H1 (cell line): Measurements from ENCODE around the gene CUL2. TPM values are rescaled to one million over a fixed set of nuclear protein-coding genes. Genes with fewer than 3 reads are reported as not detected.

Experiments used
- CTCF ChIA-PET: fragments of 300-600 bp; sonication (Branson Sonifier 250); formaldehyde crosslinking; loops from one replicate; lab custom pipeline; 2021; ENCODE audit not compliant: partially characterized antibody; lab: Charles Lee
- POLR2A ChIA-PET: fragments of 300-600 bp; sonication (Branson Sonifier 250); formaldehyde crosslinking; loops from one replicate; lab custom pipeline; 2021; ENCODE audit warnings: inconsistent platforms; ENCODE audit not compliant: partially characterized antibody; lab: Charles Lee
- DNase-seq, 2 experiments: peaks; one replicate each; pipeline versions ENCODE4 v3.0.0 to v3.0.0-alpha.2; 2010 to 2022; ENCODE audit warnings: low spot score in 2 of 2, low read depth in 1 of 2, mixed read lengths in 1 of 2
- FAIRE-seq: peaks from 2 replicates; lab custom pipeline; 2011; peaks lifted over from hg19 to GRCh38; lab: Jason Lieb, UNC
- H2AFZ ChIP-seq: 2 replicates; pipeline ENCODE4 v1.8.1; 2012; ENCODE audit warnings: low read length, inconsistent platforms
- H2AK5ac ChIP-seq: 2 replicates; pipeline ENCODE4 v1.6.1; 2013; ENCODE audit warnings: low read depth, low read length
- H2BK120ac ChIP-seq: replicated peaks from 2 replicates; pipeline ENCODE3; 2013; ENCODE audit warnings: low read depth, low read length, inconsistent platforms
- H2BK12ac ChIP-seq: 2 replicates; pipeline ENCODE4 v1.6.1; 2013; ENCODE audit warnings: low read depth, low read length
- H2BK15ac ChIP-seq: 2 replicates; pipeline ENCODE4 v1.6.1; 2013; ENCODE audit warnings: low read length
- H2BK20ac ChIP-seq: 2 replicates; pipeline ENCODE4 v1.6.1; 2013; ENCODE audit warnings: low read length
- H2BK5ac ChIP-seq: 2 replicates; pipeline ENCODE4 v1.6.1; 2013; ENCODE audit warnings: low read depth, low read length
- H3K14ac ChIP-seq: 2 replicates; pipeline ENCODE4 v1.6.1; 2013; ENCODE audit warnings: inconsistent platforms; ENCODE audit not compliant: insufficient read length
- H3K18ac ChIP-seq: 2 replicates; pipeline ENCODE4 v1.6.1; 2013; ENCODE audit warnings: low read length; ENCODE audit errors: extremely low read depth
- H3K23ac ChIP-seq: 2 replicates; pipeline ENCODE4 v1.6.1; 2013; ENCODE audit warnings: inconsistent platforms; ENCODE audit not compliant: insufficient read length
- H3K23me2 ChIP-seq: 2 replicates; pipeline ENCODE4 v1.6.1; 2013; ENCODE audit warnings: low read depth, low read length
- H3K27ac ChIP-seq: 2 replicates; pipeline ENCODE4 v1.6.1; 2011; ENCODE audit warnings: low read depth, low read length, inconsistent platforms
- H3K27me3 ChIP-seq, 4 experiments: replicated peaks in 1 of 4; 1 replicate in 1 of 4; 2 replicates in 3 of 4; pipeline versions ENCODE4 v1.6.1 to v1.8.1; 2011 to 2013; ENCODE audit warnings: low read length in 3 of 4, mild to moderate bottlenecking in 3 of 4, inconsistent platforms in 2 of 4, mixed read lengths in 2 of 4, moderate library complexity in 1 of 4; ENCODE audit not compliant: control insufficient read depth in 3 of 4, insufficient read depth in 3 of 4; ENCODE audit errors: extremely low read depth in 1 of 4
- H3K36me3 ChIP-seq, 4 experiments: 2 replicates each; pipeline versions ENCODE4 v1.6.1 to v1.8.1; 2011 to 2013; ENCODE audit warnings: mild to moderate bottlenecking in 4 of 4, low read length in 3 of 4, moderate library complexity in 2 of 4, control low read depth in 1 of 4, inconsistent platforms in 1 of 4; ENCODE audit not compliant: insufficient read depth in 4 of 4, control insufficient read depth in 2 of 4
- H3K4ac ChIP-seq: replicated peaks from 2 replicates; pipeline ENCODE3; 2013; ENCODE audit warnings: low read length, low read depth, mixed read lengths, inconsistent platforms; ENCODE audit not compliant: insufficient read length
- H3K4me1 ChIP-seq, 4 experiments: replicated peaks in 1 of 4; 1 replicate in 1 of 4; 2 replicates in 3 of 4; pipeline versions ENCODE4 v1.6.1 to v1.8.1; 2011 to 2013; ENCODE audit warnings: low read length in 3 of 4, inconsistent platforms in 2 of 4, mixed read lengths in 1 of 4; ENCODE audit not compliant: insufficient read depth in 4 of 4, control insufficient read depth in 3 of 4
- H3K4me2 ChIP-seq, 2 experiments: 2 replicates each; pipeline versions ENCODE4 v1.6.1 to v1.8.1; 2011 to 2013; ENCODE audit warnings: low read depth in 2 of 2, low read length in 2 of 2, control low read depth in 1 of 2, inconsistent platforms in 1 of 2, mild to moderate bottlenecking in 1 of 2; ENCODE audit not compliant: insufficient read depth in 1 of 2
- H3K4me3 ChIP-seq, 4 experiments: fragments of 200-600, 300-600 bp in 1 of 4; sonication (generic), shearing (Covaris generic), sonication (Bioruptor Twin) in 1 of 4; 2 replicates each; pipeline versions ENCODE4 v1.5.1 to v1.8.1; 2011 to 2016; ENCODE audit warnings: low read length in 4 of 4, low read depth in 3 of 4, control low read depth in 2 of 4, inconsistent platforms in 2 of 4, mild to moderate bottlenecking in 2 of 4, mixed read lengths in 1 of 4, moderate library complexity in 1 of 4; ENCODE audit not compliant: insufficient read depth in 2 of 4; ENCODE audit errors: extremely low read depth in 1 of 4
- H3K56ac ChIP-seq: replicated peaks from 2 replicates; pipeline ENCODE3; 2013; ENCODE audit warnings: low read depth, mild to moderate bottlenecking, mixed read lengths, low read length, inconsistent platforms; ENCODE audit not compliant: insufficient read length
- H3K79me1 ChIP-seq: 2 replicates; pipeline ENCODE4 v1.6.1; 2013; ENCODE audit warnings: low read depth, low read length, control low read depth
- H3K79me2 ChIP-seq, 2 experiments: 2 replicates each; pipeline versions ENCODE4 v1.6.1 to v1.8.1; 2012 to 2013; ENCODE audit warnings: low read length in 2 of 2, mild to moderate bottlenecking in 2 of 2, inconsistent platforms in 1 of 2; ENCODE audit not compliant: insufficient read depth in 2 of 2, control insufficient read depth in 1 of 2
- H3K9ac ChIP-seq, 4 experiments: replicated peaks in 1 of 4; 1 replicate in 1 of 4; 2 replicates in 3 of 4; pipeline versions ENCODE4 v1.6.1 to v1.8.1; 2011 to 2013; ENCODE audit warnings: low read depth in 3 of 4, low read length in 3 of 4, control low read depth in 2 of 4, mild to moderate bottlenecking in 2 of 4, moderate library complexity in 2 of 4, inconsistent platforms in 1 of 4; ENCODE audit errors: extremely low read depth in 1 of 4
- H3K9me3 ChIP-seq, 2 experiments: 2 replicates each; pipeline versions ENCODE4 v1.6.1 to v1.8.1; 2012 to 2013; ENCODE audit warnings: mild to moderate bottlenecking in 2 of 2, moderate library complexity in 2 of 2, control low read depth in 1 of 2, inconsistent platforms in 1 of 2, low read depth in 1 of 2, low read length in 1 of 2, mixed read lengths in 1 of 2; ENCODE audit not compliant: insufficient read depth in 2 of 2
- H4K20me1 ChIP-seq, 2 experiments: replicated peaks in 1 of 2; 2 replicates each; pipeline versions ENCODE3 to v1.8.1; 2011 to 2013; ENCODE audit warnings: inconsistent platforms in 2 of 2, low read length in 2 of 2, mild to moderate bottlenecking in 1 of 2; ENCODE audit not compliant: insufficient read depth in 2 of 2, control insufficient read depth in 1 of 2
- H4K5ac ChIP-seq: 2 replicates; pipeline ENCODE4 v1.6.1; 2013; ENCODE audit warnings: low read length, low read depth, mixed read lengths, inconsistent platforms; ENCODE audit not compliant: insufficient read length
- H4K8ac ChIP-seq: 2 replicates; pipeline ENCODE4 v1.8.0; 2013; ENCODE audit warnings: mild to moderate bottlenecking, moderate library complexity, low read length, inconsistent platforms; ENCODE audit not compliant: insufficient read depth; ENCODE audit errors: extremely low read depth
- H4K91ac ChIP-seq: replicated peaks from 2 replicates; pipeline ENCODE3; 2013; ENCODE audit warnings: low read length, mixed read lengths, inconsistent platforms; ENCODE audit not compliant: insufficient read length
- CEBPB ChIP-seq: IDR thresholded peaks from 2 replicates; pipeline ENCODE4 v1.6.1; 2012; ENCODE audit warnings: low read depth, low read length
- CHD2 ChIP-seq: IDR thresholded peaks from 2 replicates; pipeline ENCODE4 v1.6.1; 2012; ENCODE audit warnings: low read length, improper control_type of control experiment
- CTBP2 ChIP-seq: IDR thresholded peaks from 2 replicates; pipeline ENCODE4 v1.7.0; 2011; ENCODE audit warnings: borderline replicate concordance, mild to moderate bottlenecking, moderate library complexity, mixed read lengths, low read length; ENCODE audit not compliant: insufficient read depth, insufficient read length
- EZH2 ChIP-seq: fragments of 200-600 bp; sonication (generic); IDR thresholded peaks from 2 replicates; pipeline ENCODE4 v1.7.1; 2012; ENCODE audit warnings: low read depth, mild to moderate bottlenecking, moderate library complexity, low read length, inconsistent platforms; ENCODE audit not compliant: severe bottlenecking
- GTF2F1 ChIP-seq: IDR thresholded peaks from 2 replicates; pipeline ENCODE4 v1.6.1; 2012; ENCODE audit warnings: low read depth, low read length, improper control_type of control experiment, borderline replicate concordance
- JUND ChIP-seq: IDR thresholded peaks from 2 replicates; pipeline ENCODE4 v1.6.1; 2011; ENCODE audit warnings: mild to moderate bottlenecking, improper control_type of control experiment, low read length
- RAD21 ChIP-seq, 2 experiments: IDR thresholded peaks in 1 of 2; conservative IDR thresholded peaks in 1 of 2; 2 replicates each; pipeline ENCODE4 v1.6.1; 2011; ENCODE audit warnings: low read depth in 2 of 2, low read length in 2 of 2, improper control_type of control experiment in 1 of 2, inconsistent platforms in 1 of 2, mild to moderate bottlenecking in 1 of 2, moderate library complexity in 1 of 2
- RNF2 ChIP-seq: fragments of 200-900, 300-1000 bp; sonication (generic); IDR thresholded peaks from 2 replicates; pipeline ENCODE4 v1.7.1; 2016; ENCODE audit warnings: borderline replicate concordance, low read depth, mild to moderate bottlenecking, antibody characterized with exemption, low read length; ENCODE audit not compliant: poor library complexity, severe bottlenecking; ENCODE audit errors: missing control alignments
- SIX5 ChIP-seq: IDR thresholded peaks from 2 replicates; pipeline ENCODE4 v1.6.1; 2011; ENCODE audit warnings: mild to moderate bottlenecking, low read depth, low read length
- SP1 ChIP-seq: IDR thresholded peaks from 2 replicates; pipeline ENCODE4 v1.6.1; 2011; ENCODE audit warnings: low read depth, low read length
- ZNF274 ChIP-seq: IDR thresholded peaks from 2 replicates; pipeline ENCODE4 v1.7.0; 2012; ENCODE audit warnings: low read length, borderline replicate concordance; ENCODE audit errors: extremely low read depth
- WGBS, 2 experiments: shearing (Covaris generic) in 1 of 2; methylation state at CpG; one replicate each; pipeline versions ENCODE4 v1.1.6 to v1.1.7; 2013 to 2015; ENCODE audit warnings: low lambda C conversion rate in 2 of 2, mixed read lengths in 2 of 2, inconsistent platforms in 1 of 2, low coverage in 1 of 2, missing lambda C conversion rate in 1 of 2; ENCODE audit not compliant: insufficient replicate concordance in 2 of 2, insufficient coverage in 1 of 2, insufficient read length in 1 of 2; ENCODE audit errors: extremely low coverage in 1 of 2, missing lambda C conversion rate in 1 of 2; 5-methylcytosine and 5-hydroxymethylcytosine counted together
- polyA plus RNA-seq, 7 experiments: library from polyadenylated mRNA; depleted of rRNA in 3 of 7; stranded (reverse) in 5 of 7; unstranded in 2 of 7; fragments of >200 nt in 5 of 7; fragments of 200-250 nt in 2 of 7; gene quantifications; 1 replicate in 5 of 7; 2 replicates in 1 of 7; 4 replicates in 1 of 7; pipeline versions ENCODE4 v1.2.1 to v1.2.3, GENCODE V29; 2011 to 2013; ENCODE audit warnings: missing spikeins in 2 of 7, mixed read lengths in 2 of 7
- total RNA-seq: library from RNA; stranded (reverse); fragmentation: NEBNext Ultra II Directional; extraction: Animal tissue kit (Norgen Biotek cat#: 25700); gene quantifications from 2 replicates; pipeline ENCODE4 v1.2.1, GENCODE V29; 2021
- TF ChIP-seq, protein P1 (sequence below): IDR thresholded peaks from 2 replicates; pipeline ENCODE4 v1.6.1; 2012; ENCODE audit warnings: low read length, inconsistent platforms

The CUL2 gene
- total and polyA plus RNA-seq, 2 of the 8 experiments (the other 6 are each of a cell fraction or from before 2014, with no cell fraction given) = 10.2 to 43.1 TPM

DNA sequence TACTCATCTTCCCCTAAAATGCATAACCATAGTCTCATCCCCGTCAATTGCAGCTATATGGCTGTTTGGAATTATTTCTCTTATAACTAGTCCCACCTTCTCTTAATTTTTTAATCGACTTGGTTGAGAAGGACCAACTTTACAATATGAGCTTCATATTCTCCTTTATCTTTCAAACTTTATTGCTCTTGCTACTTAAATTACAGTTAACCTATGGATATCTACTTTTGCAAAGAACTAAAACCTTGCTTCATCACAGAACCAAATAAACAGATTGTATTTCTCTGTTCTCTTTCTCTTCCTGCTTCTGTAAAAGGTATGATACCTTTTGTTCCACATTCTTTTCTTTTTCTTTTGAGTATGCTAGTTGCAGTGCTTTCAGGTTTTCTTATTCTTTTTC is 42.6 kb upstream of the CUL2 start:
- Histone ChIP-seq H3K4me2 (no peak overlapping the region), H3K27me3 (no peaks in the 10 kb centered on the region; a peak in 1 of 7 replicates), H2BK15ac (no peak overlapping the region), H3K4me1 (peaks cover 0 to 3% (median 1%) of the 10 kb centered on the region in 4 experiments; a peak in 2 of 7 replicates), H3K36me3 (no peaks in the 10 kb centered on the region), H3K79me1 (peaks cover 2% of the 10 kb centered on the region; the same call in 1 of the 2 replicates), H3K23me2 (peaks cover 2% of the 10 kb centered on the region; the same call in 1 of the 2 replicates), H3K4ac (no peak overlapping the region), H4K20me1 (no peaks in the 10 kb centered on the region), H2BK12ac (no peak overlapping the region), H3K9me3 (no peaks in the 10 kb centered on the region; a peak in 1 of 4 replicates), H2BK5ac (no peak overlapping the region), H3K4me3 (no peak overlapping the region), H2AK5ac (no peak overlapping the region), H3K23ac (no peak overlapping the region), H4K8ac (no peak overlapping the region), H2AFZ (no peak overlapping the region), H3K18ac (no peak overlapping the region), H2BK20ac (no peak overlapping the region), H2BK120ac (no peak overlapping the region), H3K27ac (no peak overlapping the region), H4K5ac (no peak overlapping the region), H3K14ac (no peak overlapping the region), H3K9ac (no peak overlapping the region), H3K79me2 (peaks cover 0 to 28% of the 10 kb centered on the region in 2 experiments; a peak in 2 of 4 replicates), H4K91ac (no peak overlapping the region), H3K56ac (no peak overlapping the region)
- ChIA-PET CTCF (interaction anchor here (1.7 kb wide), 1 partner anchor 63 kb away, joined by 5 read pairs; no protein-coding TSS in a partner anchor), POLR2A (no interaction called here)
- FAIRE-seq (no peak), DNase-seq (no peak)
- WGBS, 2 experiments = 77% methylated on average over 2 of the region's 2 CpGs; no CpG with 5 or more reads in 1 of the 2 experiments
- TF ChIP-seq EZH2 (no peak), RNF2 (no peak), JUND (no peak), SIX5 (no peak), GTF2F1 (no peak), SP1 (no peak), RAD21 (IDR thresholded peaks at IDR 0.05 in 1 of 2, conservative IDR thresholded peaks at IDR 0.05 in 1 of 2; ENCODE audit: low read depth in 2 of 2, low read length in 2 of 2) (no peak), ZNF274 (no peak), CEBPB (no peak), CHD2 (no peak), CTBP2 (no peak)
- TF ChIP-seq, protein P1, sequence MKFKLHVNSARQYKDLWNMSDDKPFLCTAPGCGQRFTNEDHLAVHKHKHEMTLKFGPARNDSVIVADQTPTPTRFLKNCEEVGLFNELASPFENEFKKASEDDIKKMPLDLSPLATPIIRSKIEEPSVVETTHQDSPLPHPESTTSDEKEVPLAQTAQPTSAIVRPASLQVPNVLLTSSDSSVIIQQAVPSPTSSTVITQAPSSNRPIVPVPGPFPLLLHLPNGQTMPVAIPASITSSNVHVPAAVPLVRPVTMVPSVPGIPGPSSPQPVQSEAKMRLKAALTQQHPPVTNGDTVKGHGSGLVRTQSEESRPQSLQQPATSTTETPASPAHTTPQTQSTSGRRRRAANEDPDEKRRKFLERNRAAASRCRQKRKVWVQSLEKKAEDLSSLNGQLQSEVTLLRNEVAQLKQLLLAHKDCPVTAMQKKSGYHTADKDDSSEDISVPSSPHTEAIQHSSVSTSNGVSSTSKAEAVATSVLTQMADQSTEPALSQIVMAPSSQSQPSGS = no peak
